Mucosa of gallbladder (tissue), 1 donor: ENCODE data around the gene MACROD2. TPM values are rescaled to one million over a fixed set of nuclear protein-coding genes. Genes with fewer than 3 reads are reported as not detected.

Experiments
- DNase-seq: peaks from one replicate; pipeline ENCODE4 v3.0.0-alpha.2; 2020; ENCODE audit warnings: low spot score
- total RNA-seq: library from RNA; stranded (reverse); gene quantifications from one replicate; pipeline ENCODE4 v1.2.1, GENCODE V29; 2021
- donor health status: DM: no; HTN: no; CAD: no.

The MACROD2 gene
- total RNA-seq, 1 donor from 2014 or later = 7.5 TPM

- no peak for DNase-seq
Measured at GRCh38 chr20:15201602-15202001, 1206.3 kb downstream of the MACROD2 start.

GRCh38 chr20:15204234-15204633 is 1208.9 kb downstream of the MACROD2 start:
- no peak for DNase-seq

GRCh38 chr20:15205028-15205427 is 1209.7 kb downstream of the MACROD2 start:
- no peak for DNase-seq

GRCh38 chr20:15205719-15206118 is 1210.4 kb downstream of the MACROD2 start:
- no peak for DNase-seq

- no peak for DNase-seq
Measured at GRCh38 chr20:15209537-15209936, 1214.2 kb downstream of the MACROD2 start.

- DNase-seq = no peak
Measured at GRCh38 chr20:15214051-15214450, 1218.7 kb downstream of the MACROD2 start.

GRCh38 chr20:15220009-15220656 is 1224.8 kb downstream of the MACROD2 start:
- no peak for DNase-seq

GRCh38 chr20:15220778-15221565 is 1225.7 kb downstream of the MACROD2 start:
- DNase-seq = no peak

GRCh38 chr20:15222502-15223330 is 1227.4 kb downstream of the MACROD2 start:
- no peak for DNase-seq

GRCh38 chr20:15224199-15224598 is 1228.9 kb downstream of the MACROD2 start:
- no peak for DNase-seq

GRCh38 chr20:15227102-15227501 is 1231.8 kb downstream of the MACROD2 start:
- DNase-seq = no peak

- no peak for DNase-seq
Measured at GRCh38 chr20:15232243-15232642, 1236.9 kb downstream of the MACROD2 start.

GRCh38 chr20:15235471-15236198 is 1240.3 kb downstream of the MACROD2 start:
- DNase-seq = no peak

- DNase-seq = peak; percentile 10
Measured at GRCh38 chr20:15236812-15237211, 1241.5 kb downstream of the MACROD2 start.

GRCh38 chr20:15239542-15240206 is 1244.4 kb downstream of the MACROD2 start:
- no peak for DNase-seq

GRCh38 chr20:15240801-15241200 is 1245.5 kb downstream of the MACROD2 start:
- DNase-seq = no peak

GRCh38 chr20:15241681-15242080 is 1246.4 kb downstream of the MACROD2 start:
- DNase-seq = no peak

- DNase-seq = no peak
Measured at GRCh38 chr20:15242773-15243172, 1247.5 kb downstream of the MACROD2 start.

- DNase-seq = no peak
Measured at GRCh38 chr20:15245896-15246295, 1250.6 kb downstream of the MACROD2 start.

GRCh38 chr20:15248618-15249395 is 1253.5 kb downstream of the MACROD2 start:
- DNase-seq = no peak
